Left lobe of liver (tissue), 1 donor: ENCODE results near the gene OR14C36. TPM values are rescaled to one million over a fixed set of nuclear protein-coding genes. Genes with fewer than 3 reads are reported as not detected.

Experiments used
- total RNA-seq: library from RNA; stranded (reverse); gene quantifications from one replicate; pipeline ENCODE4 v1.2.1, GENCODE V29; 2021
- donor health status: DM: no; HTN: yes; CAD: no.

The OR14C36 gene
- total RNA-seq, 1 donor from 2014 or later, result not detected

Other genes with a start within 250 kb of the OR14C36 start
- gene OR2M5, start 203.6 kb upstream of the OR14C36 start, total RNA-seq, result not detected
- not detected for gene OR2M2, start 174.0 kb upstream of the OR14C36 start, total RNA-seq
- not detected for gene OR2M3, start 151.5 kb upstream of the OR14C36 start, total RNA-seq
- not detected for gene OR2M4, start 117.4 kb upstream of the OR14C36 start, total RNA-seq
- gene OR2T33, start 70.8 kb upstream of the OR14C36 start, total RNA-seq, result not detected
- not detected for gene OR2T12, start 45.4 kb upstream of the OR14C36 start, total RNA-seq
- gene OR2M7, start 24.2 kb upstream of the OR14C36 start, total RNA-seq, result not detected
- gene OR2T4, start 12.9 kb downstream of the OR14C36 start, total RNA-seq, result not detected
- gene OR2T6, start 27.0 kb downstream of the OR14C36 start, total RNA-seq, result not detected
- gene OR2T1, start 54.3 kb downstream of the OR14C36 start, total RNA-seq, result not detected
- not detected for gene OR2T2, start 96.9 kb downstream of the OR14C36 start, total RNA-seq
- gene OR2T3, start 124.6 kb downstream of the OR14C36 start, total RNA-seq, result not detected
- not detected for gene OR2T5, start 139.8 kb downstream of the OR14C36 start, total RNA-seq
- gene OR2G6, start 159.3 kb downstream of the OR14C36 start, total RNA-seq, result not detected
- not detected for gene OR2T29, start 214.0 kb downstream of the OR14C36 start, total RNA-seq
- not detected for gene OR2T34, start 226.0 kb downstream of the OR14C36 start, total RNA-seq
- gene OR2T10, start 248.9 kb downstream of the OR14C36 start, total RNA-seq, result not detected